ENCODE data around the gene PCDHGA2. TPM values are rescaled to one million over a fixed set of nuclear protein-coding genes. Genes with fewer than 3 reads are reported as not detected.
"Not testable (repeated sequence)": the region's sequence is repeated elsewhere in the genome, so short reads cannot be mapped to it uniquely, and the experiment has no call there.

PCDHGA2 gene
- total RNA-seq = not detected

GRCh38 chr5:141338538-141339306, at the start of gene PCDHGA2:
PCDHGA2 (plus strand) TSS chr5:141338760.
- ATAC-seq (no peak), DNase-seq (ENCODE audit: low spot score in 2 of 2) (no peak)
- H3K9me3 Mint-ChIP-seq = peaks cover 37 to 53% of the 10 kb centered on the region in 2 donors
- H3K27ac Mint-ChIP-seq = no peak within 1 kb of the TSS
- H3K36me3 Mint-ChIP-seq = peaks cover 51 to 65% of the 10 kb centered on the region in 2 donors

- ATAC-seq (no peak), DNase-seq (ENCODE audit: low spot score in 2 of 2) (no peak)
- Mint-ChIP-seq H3K27ac (no peak overlapping the region), H3K36me3 (peaks cover 56 to 66% of the 10 kb centered on the region in 2 donors), H3K9me3 (peaks cover 31 to 43% of the 10 kb centered on the region in 2 donors)
These were observed 40.2 kb upstream of the PCDHGA2 start for GRCh38 chr5:141298376-141298775.

GRCh38 chr5:141303756-141304155, 34.8 kb upstream of the PCDHGA2 start, which contains the start of gene SLC25A2:
SLC25A2 (minus strand) TSS chr5:141304049; CDS start chr5:141303865, 184 bp downstream.
- Mint-ChIP-seq H3K27ac (no peak within 1 kb of the TSS), H3K9me3 (peaks cover 30 to 36% of the 10 kb centered on the region in 2 donors), H3K36me3 (peaks cover 30 to 61% of the 10 kb centered on the region in 2 donors)
- ATAC-seq = no peak
- DNase-seq (ENCODE audit: low spot score in 2 of 2) = no peak

- Mint-ChIP-seq H3K36me3 (peaks cover 40 to 70% of the 10 kb centered on the region in 2 donors), H3K27ac (no peak overlapping the region), H3K9me3 (peaks cover 35 to 38% of the 10 kb centered on the region in 2 donors)
- ATAC-seq (no peak), DNase-seq (ENCODE audit: low spot score in 2 of 2) (no peak)
These were observed 31.9 kb upstream of the PCDHGA2 start for GRCh38 chr5:141306630-141307029.

GRCh38 chr5:141313711-141314110, 24.8 kb upstream of the PCDHGA2 start:
- ATAC-seq (no peak), DNase-seq (ENCODE audit: low spot score in 2 of 2) (no peak)
- peaks cover 65 to 67% of the 10 kb centered on the region in 2 donors for H3K36me3 Mint-ChIP-seq
- H3K27ac Mint-ChIP-seq = no peak overlapping the region
- H3K9me3 Mint-ChIP-seq = peaks cover 42 to 54% of the 10 kb centered on the region in 2 donors

GRCh38 chr5:141316963-141317362, 21.6 kb upstream of the PCDHGA2 start:
- Mint-ChIP-seq H3K36me3 (peaks cover 70 to 80% of the 10 kb centered on the region in 2 donors), H3K9me3 (peaks cover 53 to 57% of the 10 kb centered on the region in 2 donors)
- DNase-seq (ENCODE audit: low spot score in 2 of 2); H3K27ac Mint-ChIP-seq; ATAC-seq: not testable (repeated sequence)

GRCh38 chr5:141319202-141319601, 19.4 kb upstream of the PCDHGA2 start:
- Mint-ChIP-seq H3K36me3 (peaks cover 50 to 69% of the 10 kb centered on the region in 2 donors), H3K9me3 (peaks cover 42 to 50% of the 10 kb centered on the region in 2 donors), H3K27ac (peak overlapping the region in 1 of 2 donors; percentile 99)
- DNase-seq (ENCODE audit: low spot score in 2 of 2) = no peak
- no peak for ATAC-seq

- ATAC-seq (no peak), DNase-seq (ENCODE audit: low spot score in 2 of 2) (no peak)
- Mint-ChIP-seq H3K9me3 (peaks cover 41 to 49% of the 10 kb centered on the region in 2 donors), H3K36me3 (peaks cover 48 to 64% of the 10 kb centered on the region in 2 donors), H3K27ac (peak overlapping the region; percentile 99)
These were observed 18.9 kb upstream of the PCDHGA2 start for GRCh38 chr5:141319699-141320098.

- ATAC-seq = peak; percentile 94 to 96
- peaks cover 36 to 45% of the 10 kb centered on the region in 2 donors for H3K9me3 Mint-ChIP-seq
- H3K36me3 Mint-ChIP-seq = peaks cover 40 to 56% of the 10 kb centered on the region in 2 donors
- peak within 1 kb of the TSS; percentile 99 for H3K27ac Mint-ChIP-seq
- DNase-seq (ENCODE audit: low spot score in 2 of 2) = peak; percentile 92 to 93
These were observed 18.1 kb upstream of the PCDHGA2 start, which contains the start of gene TAF7 for GRCh38 chr5:141320225-141321169. TAF7 (minus strand) TSS chr5:141320784; CDS start chr5:141320044, 740 bp downstream.

GRCh38 chr5:141322261-141322660, 16.3 kb upstream of the PCDHGA2 start:
- Mint-ChIP-seq H3K27ac (no peak overlapping the region), H3K36me3 (peaks cover 41 to 65% of the 10 kb centered on the region in 2 donors), H3K9me3 (peaks cover 33 to 50% of the 10 kb centered on the region in 2 donors)
- ATAC-seq (no peak), DNase-seq (ENCODE audit: low spot score in 2 of 2) (no peak)

GRCh38 chr5:141326088-141326854, 12.3 kb upstream of the PCDHGA2 start:
- Mint-ChIP-seq H3K9me3 (peaks cover 11 to 22% of the 10 kb centered on the region in 2 donors), H3K27ac (peak overlapping the region; percentile 58 to 81), H3K36me3 (peaks cover 28 to 34% of the 10 kb centered on the region in 2 donors)
- DNase-seq (ENCODE audit: low spot score in 2 of 2) (peak in 1 of 2 donors; percentile 39), ATAC-seq (peak; percentile 91 to 96)

GRCh38 chr5:141328231-141328630, 10.3 kb upstream of the PCDHGA2 start:
- peaks cover 30 to 45% of the 10 kb centered on the region in 2 donors for H3K36me3 Mint-ChIP-seq
- no peak for DNase-seq (ENCODE audit: low spot score in 2 of 2)
- H3K27ac Mint-ChIP-seq = no peak overlapping the region
- ATAC-seq = peak in 1 of 2 donors; percentile 54
- H3K9me3 Mint-ChIP-seq = peaks cover 21 to 25% of the 10 kb centered on the region in 2 donors

GRCh38 chr5:141330299-141331080, 8.1 kb upstream of the PCDHGA2 start, which contains the start of gene PCDHGA1:
PCDHGA1 (plus strand) TSS chr5:141330514.
- Mint-ChIP-seq H3K36me3 (peaks cover 46 to 52% of the 10 kb centered on the region in 2 donors), H3K9me3 (peaks cover 22 to 39% of the 10 kb centered on the region in 2 donors), H3K27ac (no peak within 1 kb of the TSS)
- ATAC-seq (no peak), DNase-seq (ENCODE audit: low spot score in 2 of 2) (no peak)

- ATAC-seq; DNase-seq (ENCODE audit: low spot score in 2 of 2); H3K27ac Mint-ChIP-seq: not testable (repeated sequence)
- Mint-ChIP-seq H3K36me3 (peaks cover 32 to 59% of the 10 kb centered on the region in 2 donors), H3K9me3 (peaks cover 34 to 35% of the 10 kb centered on the region in 2 donors)
These were observed 6.0 kb upstream of the PCDHGA2 start for GRCh38 chr5:141332571-141332970.

- not testable (repeated sequence) for DNase-seq (ENCODE audit: low spot score in 2 of 2); ATAC-seq; H3K27ac Mint-ChIP-seq
- Mint-ChIP-seq H3K9me3 (peaks cover 41 to 45% of the 10 kb centered on the region in 2 donors), H3K36me3 (peaks cover 54 to 79% of the 10 kb centered on the region in 2 donors)
These were observed 2.3 kb downstream of the PCDHGA2 start for GRCh38 chr5:141340781-141341354.
